Measurements from ENCODE around the gene ZNF627.

GRCh38 chr19:11649941-11650340 is 52.7 kb downstream of the ZNF627 start:
- TF ChIP-seq, protein P1, sequence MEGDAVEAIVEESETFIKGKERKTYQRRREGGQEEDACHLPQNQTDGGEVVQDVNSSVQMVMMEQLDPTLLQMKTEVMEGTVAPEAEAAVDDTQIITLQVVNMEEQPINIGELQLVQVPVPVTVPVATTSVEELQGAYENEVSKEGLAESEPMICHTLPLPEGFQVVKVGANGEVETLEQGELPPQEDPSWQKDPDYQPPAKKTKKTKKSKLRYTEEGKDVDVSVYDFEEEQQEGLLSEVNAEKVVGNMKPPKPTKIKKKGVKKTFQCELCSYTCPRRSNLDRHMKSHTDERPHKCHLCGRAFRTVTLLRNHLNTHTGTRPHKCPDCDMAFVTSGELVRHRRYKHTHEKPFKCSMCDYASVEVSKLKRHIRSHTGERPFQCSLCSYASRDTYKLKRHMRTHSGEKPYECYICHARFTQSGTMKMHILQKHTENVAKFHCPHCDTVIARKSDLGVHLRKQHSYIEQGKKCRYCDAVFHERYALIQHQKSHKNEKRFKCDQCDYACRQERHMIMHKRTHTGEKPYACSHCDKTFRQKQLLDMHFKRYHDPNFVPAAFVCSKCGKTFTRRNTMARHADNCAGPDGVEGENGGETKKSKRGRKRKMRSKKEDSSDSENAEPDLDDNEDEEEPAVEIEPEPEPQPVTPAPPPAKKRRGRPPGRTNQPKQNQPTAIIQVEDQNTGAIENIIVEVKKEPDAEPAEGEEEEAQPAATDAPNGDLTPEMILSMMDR (IDR thresholded peaks at IDR 0.05), result no peak
- TF ChIP-seq POLR2A (IDR thresholded peaks at IDR 0.05), result no peak
